ENCODE measurements around the gene PUS10.
"Not testable (repeated sequence)": the region's sequence is repeated elsewhere in the genome, so short reads cannot be mapped to it uniquely, and the experiment has no call there.

Gene PUS10

GRCh38 chr2:60926741-60927552, 91.1 kb downstream of the PUS10 start:
- DNase-seq, result no peak

- DNase-seq, result no peak
Observed at GRCh38 chr2:60925994-60926740, 91.9 kb downstream of the PUS10 start.

- no peak for DNase-seq
Observed at GRCh38 chr2:60907329-60907728, 110.7 kb downstream of the PUS10 start.

GRCh38 chr2:60906395-60906794, 111.7 kb downstream of the PUS10 start:
- no peak for DNase-seq

GRCh38 chr2:60905867-60906266, 112.2 kb downstream of the PUS10 start:
- not testable (repeated sequence) for DNase-seq

GRCh38 chr2:60901296-60901695, 116.8 kb downstream of the PUS10 start:
- DNase-seq, result not testable (repeated sequence)

GRCh38 chr2:60899892-60900249, 118.2 kb downstream of the PUS10 start:
- no peak for DNase-seq

GRCh38 chr2:60899230-60899891, 118.7 kb downstream of the PUS10 start:
- peak; percentile 58 for DNase-seq

- DNase-seq, result no peak
Observed at GRCh38 chr2:60898567-60898966, 119.5 kb downstream of the PUS10 start.

All from stimulated activated CD4-positive, alpha-beta T cell treated with anti-CD3 and anti-CD28 coated beads, Interleukin-1b, Interleukin-23, amount 100 ng/mL, for 48 hours (primary cell).